ENCODE measurements around the gene TMEM88.

DNA sequence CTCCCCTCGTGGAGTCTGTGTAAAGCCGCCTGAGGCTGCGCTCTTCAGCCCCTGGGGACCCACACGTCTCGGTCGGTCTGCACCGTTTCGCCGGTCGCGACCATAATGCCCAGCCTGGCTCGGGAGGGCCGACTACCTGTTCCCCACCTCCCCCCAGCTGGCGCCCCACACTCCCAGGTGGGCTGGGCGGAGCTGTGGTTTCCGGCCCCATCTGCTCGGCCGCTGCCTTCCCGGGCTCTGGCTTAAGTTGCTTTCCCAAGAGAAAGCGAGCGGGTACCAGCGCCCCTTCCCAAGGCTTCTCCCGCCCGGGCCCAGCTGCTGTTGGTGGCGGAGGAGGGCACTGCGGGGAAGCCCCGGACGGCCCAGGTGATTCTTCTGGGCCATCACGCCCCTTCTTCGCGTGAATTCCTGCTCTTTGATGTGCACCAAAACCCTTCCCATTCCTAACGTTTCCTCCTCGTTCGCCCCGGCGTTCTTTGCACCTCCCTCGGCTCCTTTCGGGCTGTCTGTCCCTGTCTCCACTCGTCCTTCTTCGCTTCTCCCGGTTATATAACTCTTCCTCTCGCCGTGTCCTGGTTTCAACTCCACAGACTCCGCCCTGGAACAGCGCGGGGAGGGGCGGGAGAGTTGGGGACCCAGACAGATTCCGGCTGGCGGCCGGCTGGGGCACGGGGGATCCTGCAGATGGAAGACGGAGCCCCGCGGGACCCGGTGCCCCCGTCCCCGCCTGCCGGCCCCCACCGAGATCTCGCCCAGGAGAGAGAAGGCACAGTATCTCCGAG, 18.9 kb upstream of the TMEM88 start:
- TF ChIP-seq POLR2AphosphoS5 (IDR thresholded peaks at IDR 0.05; ENCODE audit: low read depth, low read length) (no peak; the same call in 1 of the 2 replicates), YY1 (IDR thresholded peaks at IDR 0.05; ENCODE audit: extremely low read depth, insufficient replicate concordance, low read depth, low read length) (no peak), EZH2 (IDR thresholded peaks at IDR 0.05) (no peak), TCF7L2 (IDR thresholded peaks at IDR 0.05; ENCODE audit: borderline replicate concordance, extremely low read depth, insufficient read depth, insufficient read length) (no peak), EGR1 (IDR thresholded peaks at IDR 0.05; ENCODE audit: low read depth) (no peak), JUND (IDR thresholded peaks at IDR 0.05) (no peak), POLR2A (IDR thresholded peaks at IDR 0.05; ENCODE audit: borderline replicate concordance, extremely low read depth, insufficient read depth, insufficient read length) (peak; percentile 35)
- TF ChIP-seq, protein P1, sequence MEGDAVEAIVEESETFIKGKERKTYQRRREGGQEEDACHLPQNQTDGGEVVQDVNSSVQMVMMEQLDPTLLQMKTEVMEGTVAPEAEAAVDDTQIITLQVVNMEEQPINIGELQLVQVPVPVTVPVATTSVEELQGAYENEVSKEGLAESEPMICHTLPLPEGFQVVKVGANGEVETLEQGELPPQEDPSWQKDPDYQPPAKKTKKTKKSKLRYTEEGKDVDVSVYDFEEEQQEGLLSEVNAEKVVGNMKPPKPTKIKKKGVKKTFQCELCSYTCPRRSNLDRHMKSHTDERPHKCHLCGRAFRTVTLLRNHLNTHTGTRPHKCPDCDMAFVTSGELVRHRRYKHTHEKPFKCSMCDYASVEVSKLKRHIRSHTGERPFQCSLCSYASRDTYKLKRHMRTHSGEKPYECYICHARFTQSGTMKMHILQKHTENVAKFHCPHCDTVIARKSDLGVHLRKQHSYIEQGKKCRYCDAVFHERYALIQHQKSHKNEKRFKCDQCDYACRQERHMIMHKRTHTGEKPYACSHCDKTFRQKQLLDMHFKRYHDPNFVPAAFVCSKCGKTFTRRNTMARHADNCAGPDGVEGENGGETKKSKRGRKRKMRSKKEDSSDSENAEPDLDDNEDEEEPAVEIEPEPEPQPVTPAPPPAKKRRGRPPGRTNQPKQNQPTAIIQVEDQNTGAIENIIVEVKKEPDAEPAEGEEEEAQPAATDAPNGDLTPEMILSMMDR (IDR thresholded peaks at IDR 0.05 in 2 of 3, conservative IDR thresholded peaks at IDR 0.05 in 1 of 3; ENCODE audit: borderline replicate concordance in 1 of 3, insufficient read depth in 1 of 3, low read depth in 2 of 3, low read length in 2 of 3): no peak
- TF ChIP-seq, protein P2, sequence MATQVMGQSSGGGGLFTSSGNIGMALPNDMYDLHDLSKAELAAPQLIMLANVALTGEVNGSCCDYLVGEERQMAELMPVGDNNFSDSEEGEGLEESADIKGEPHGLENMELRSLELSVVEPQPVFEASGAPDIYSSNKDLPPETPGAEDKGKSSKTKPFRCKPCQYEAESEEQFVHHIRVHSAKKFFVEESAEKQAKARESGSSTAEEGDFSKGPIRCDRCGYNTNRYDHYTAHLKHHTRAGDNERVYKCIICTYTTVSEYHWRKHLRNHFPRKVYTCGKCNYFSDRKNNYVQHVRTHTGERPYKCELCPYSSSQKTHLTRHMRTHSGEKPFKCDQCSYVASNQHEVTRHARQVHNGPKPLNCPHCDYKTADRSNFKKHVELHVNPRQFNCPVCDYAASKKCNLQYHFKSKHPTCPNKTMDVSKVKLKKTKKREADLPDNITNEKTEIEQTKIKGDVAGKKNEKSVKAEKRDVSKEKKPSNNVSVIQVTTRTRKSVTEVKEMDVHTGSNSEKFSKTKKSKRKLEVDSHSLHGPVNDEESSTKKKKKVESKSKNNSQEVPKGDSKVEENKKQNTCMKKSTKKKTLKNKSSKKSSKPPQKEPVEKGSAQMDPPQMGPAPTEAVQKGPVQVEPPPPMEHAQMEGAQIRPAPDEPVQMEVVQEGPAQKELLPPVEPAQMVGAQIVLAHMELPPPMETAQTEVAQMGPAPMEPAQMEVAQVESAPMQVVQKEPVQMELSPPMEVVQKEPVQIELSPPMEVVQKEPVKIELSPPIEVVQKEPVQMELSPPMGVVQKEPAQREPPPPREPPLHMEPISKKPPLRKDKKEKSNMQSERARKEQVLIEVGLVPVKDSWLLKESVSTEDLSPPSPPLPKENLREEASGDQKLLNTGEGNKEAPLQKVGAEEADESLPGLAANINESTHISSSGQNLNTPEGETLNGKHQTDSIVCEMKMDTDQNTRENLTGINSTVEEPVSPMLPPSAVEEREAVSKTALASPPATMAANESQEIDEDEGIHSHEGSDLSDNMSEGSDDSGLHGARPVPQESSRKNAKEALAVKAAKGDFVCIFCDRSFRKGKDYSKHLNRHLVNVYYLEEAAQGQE (IDR thresholded peaks at IDR 0.05; ENCODE audit: low read depth): no peak
- TF ChIP-seq, protein P3, sequence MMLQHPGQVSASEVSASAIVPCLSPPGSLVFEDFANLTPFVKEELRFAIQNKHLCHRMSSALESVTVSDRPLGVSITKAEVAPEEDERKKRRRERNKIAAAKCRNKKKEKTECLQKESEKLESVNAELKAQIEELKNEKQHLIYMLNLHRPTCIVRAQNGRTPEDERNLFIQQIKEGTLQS (IDR thresholded peaks at IDR 0.05): no peak

Measured in HCT116 (cell line).